Choroid plexus epithelial cell (primary cell): ENCODE data around the gene MYL9.

Experiments used
- DNase-seq: peaks from one replicate; pipeline ENCODE4 v3.0.0-alpha.2; 2010; ENCODE audit warnings: low read depth
- H3K4me3 ChIP-seq: 2 replicates; pipeline ENCODE4 v1.5.1; 2011; ENCODE audit warnings: low read depth, mild to moderate bottlenecking, control low read depth, low read length, moderate library complexity
- CTCF ChIP-seq: conservative IDR thresholded peaks from 2 replicates; pipeline ENCODE4 v1.5.1; 2011; ENCODE audit warnings: low read depth, mild to moderate bottlenecking, control low read depth, inconsistent platforms, low read length, moderate library complexity

Gene MYL9

DNA sequence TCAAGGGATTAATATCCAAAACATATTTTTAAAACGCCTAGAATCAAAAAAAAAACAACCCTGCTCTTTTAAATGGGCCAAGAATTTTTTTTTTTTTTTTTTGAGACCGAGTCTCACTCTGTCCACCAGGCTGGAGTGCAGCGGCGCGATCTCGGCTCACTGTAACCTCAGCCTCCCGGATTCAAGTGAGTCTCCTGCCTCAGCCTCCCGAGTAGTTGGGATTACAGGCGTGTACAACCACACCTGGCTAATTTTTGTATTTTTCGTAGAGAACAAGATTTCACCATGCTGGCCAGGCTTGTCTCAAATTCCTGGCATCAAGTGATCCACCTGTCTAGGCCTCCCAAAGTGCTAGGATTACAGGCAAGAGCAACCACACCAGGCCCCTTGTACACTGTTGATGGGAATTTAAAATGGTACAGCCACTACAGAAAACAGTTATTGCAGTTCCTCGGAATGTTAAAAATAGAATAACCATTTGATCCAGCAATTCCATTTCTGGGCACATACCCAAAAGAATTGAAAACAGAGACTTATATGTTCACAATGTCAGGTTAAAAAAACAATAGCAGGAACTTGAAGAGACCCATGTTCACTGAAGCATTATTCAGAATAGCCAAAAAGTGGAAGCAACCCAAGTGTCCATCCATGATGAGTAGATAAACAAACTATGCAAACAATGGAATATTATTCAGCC, 3.1 kb upstream of the MYL9 start:
- peak; percentile 89 for DNase-seq
- TF ChIP-seq CTCF = peak; percentile 6
- no peak overlapping the region for H3K4me3 ChIP-seq

GRCh38 chr20:36540551-36541211, 638 bp upstream of the MYL9 start:
- no peak for TF ChIP-seq CTCF
- DNase-seq = no peak
- H3K4me3 ChIP-seq = peak overlapping the region; percentile 88

- peak; percentile 70 for DNase-seq
- H3K4me3 ChIP-seq = peak overlapping the region; percentile 88
- TF ChIP-seq CTCF = peak; percentile 78
Observed at GRCh38 chr20:36541768-36542488, 609 bp downstream of the MYL9 start.

DNA sequence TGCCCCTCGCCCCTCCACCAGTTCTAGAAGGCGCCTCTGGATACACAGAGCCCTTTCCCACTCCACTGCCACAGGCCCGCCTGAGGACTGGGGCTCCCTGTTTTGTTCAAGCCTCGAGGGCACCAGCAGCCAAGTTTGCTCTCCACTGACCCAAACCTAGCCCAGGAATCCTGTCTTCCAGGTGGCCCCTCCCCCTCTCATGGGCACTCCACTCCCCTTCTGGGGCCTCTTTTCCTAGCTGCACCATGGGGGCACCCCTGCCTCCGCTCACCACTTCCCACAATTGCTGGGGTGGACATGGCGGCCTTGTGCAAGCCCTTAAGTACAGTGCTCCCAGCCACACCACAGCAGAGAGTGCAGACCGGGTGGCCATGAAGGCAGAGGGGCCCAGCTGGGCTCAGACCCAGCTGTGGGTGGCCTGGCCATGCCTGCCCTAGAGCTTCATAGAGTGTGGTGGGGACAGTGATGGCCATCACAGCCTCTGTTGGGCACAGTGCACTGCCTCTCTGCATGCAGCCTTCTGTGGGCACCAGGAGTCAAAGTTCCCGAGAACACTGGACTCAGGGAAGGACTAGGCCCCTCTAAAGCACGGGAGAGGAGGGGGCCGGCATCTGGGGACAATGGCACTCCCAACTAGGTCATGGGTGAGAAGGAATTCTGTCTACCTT, 1.3 kb downstream of the MYL9 start:
- peak overlapping the region; percentile 88 for H3K4me3 ChIP-seq
- no peak for TF ChIP-seq CTCF
- no peak for DNase-seq

DNA sequence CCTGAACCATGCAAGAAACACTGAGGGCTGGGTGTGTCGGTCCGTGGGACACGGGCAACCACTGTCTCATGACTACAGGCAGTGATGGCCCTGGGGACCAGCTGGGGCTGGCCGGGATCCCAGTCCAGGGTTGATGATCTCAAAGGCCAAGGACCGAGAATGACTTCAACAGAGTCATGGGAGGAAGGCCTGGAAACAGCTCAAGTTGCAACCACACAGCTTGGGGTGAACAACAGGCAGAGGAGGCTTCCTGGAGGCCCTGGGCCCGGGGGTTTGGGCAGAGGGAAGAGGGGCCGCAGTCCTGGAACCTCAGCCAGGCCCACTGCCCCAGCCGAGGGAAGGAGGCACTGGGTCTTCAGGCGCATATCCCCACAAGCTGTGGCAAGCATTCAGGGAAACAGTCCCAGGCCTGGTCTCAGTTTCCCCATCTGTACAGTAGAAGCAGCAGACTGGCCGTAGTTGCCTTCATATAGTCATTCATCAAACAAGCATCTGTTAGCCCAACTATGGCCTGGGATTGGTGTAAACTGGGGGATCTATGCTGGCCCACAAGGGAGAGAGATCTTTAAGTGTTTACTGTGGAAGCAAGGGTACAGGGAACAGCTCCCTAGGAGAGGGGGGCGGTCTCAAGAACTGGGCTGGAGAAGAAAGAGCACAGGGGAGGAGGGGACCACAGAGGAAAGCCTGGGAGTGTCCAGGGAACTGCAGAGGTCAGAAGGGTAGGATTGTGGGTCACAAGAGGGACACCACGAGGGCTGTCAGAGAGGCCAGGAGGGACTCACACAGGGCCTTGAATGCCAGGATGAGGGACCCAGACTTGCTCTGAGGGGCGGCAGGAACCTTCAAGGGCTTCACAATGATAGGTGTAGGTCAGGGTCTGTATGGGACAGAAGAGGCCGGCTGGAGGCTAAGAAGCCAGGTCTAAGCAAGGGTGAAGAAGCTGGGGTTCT, 2.1 kb downstream of the MYL9 start:
- TF ChIP-seq CTCF = no peak
- H3K4me3 ChIP-seq = peak overlapping the region; percentile 88
- peak; percentile 87 for DNase-seq
